ENCODE results near the gene FERMT3.
"Not testable (repeated sequence)": the region's sequence is repeated elsewhere in the genome, so short reads cannot be mapped to it uniquely, and the experiment has no call there.

FERMT3 gene

DNA sequence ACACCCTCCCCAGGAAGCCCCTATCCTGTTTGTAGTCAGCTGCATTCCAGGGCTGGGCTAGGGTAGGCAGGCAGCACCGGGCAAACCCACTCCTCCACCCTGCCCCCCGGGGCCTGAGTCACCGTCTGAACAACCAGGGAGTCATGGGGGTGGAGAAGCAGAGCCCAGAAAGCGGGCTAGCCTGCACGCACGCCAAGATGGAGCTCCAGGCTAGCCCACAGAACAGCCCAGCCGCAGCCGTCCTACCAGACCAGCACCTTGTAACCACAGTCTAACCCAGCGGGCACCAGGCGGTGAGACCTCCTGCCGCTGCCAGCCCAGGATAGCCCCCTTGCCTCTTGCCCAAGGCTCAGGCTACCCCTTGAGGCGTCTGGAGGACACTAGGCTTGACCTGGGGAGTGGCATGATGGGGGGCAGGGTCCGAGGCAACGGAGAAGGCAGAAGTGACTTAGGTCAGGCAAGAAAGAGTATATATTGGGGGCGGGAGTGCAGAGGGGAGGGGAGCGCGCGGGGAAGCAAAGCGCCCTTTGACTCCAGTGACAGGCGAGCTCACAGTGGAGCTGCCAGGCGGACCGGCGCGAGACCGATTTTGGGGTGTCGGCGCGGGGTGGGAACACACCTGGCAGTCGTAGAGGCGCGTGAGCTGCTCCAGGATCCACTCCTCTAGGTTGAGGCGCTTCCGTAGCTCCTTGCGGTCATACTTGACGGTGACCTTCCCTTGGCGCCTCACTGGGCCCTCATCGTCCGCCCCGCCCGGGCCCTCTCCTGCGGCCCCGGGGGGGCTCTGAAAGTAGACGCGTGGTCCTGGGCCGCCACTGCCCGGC lies 39.5 kb downstream of the FERMT3 start:
- peak overlapping the region; percentile 99 for H3K27ac ChIP-seq
- peak; percentile 95 for DNase-seq (ENCODE audit: low read depth, low spot score)

DNA sequence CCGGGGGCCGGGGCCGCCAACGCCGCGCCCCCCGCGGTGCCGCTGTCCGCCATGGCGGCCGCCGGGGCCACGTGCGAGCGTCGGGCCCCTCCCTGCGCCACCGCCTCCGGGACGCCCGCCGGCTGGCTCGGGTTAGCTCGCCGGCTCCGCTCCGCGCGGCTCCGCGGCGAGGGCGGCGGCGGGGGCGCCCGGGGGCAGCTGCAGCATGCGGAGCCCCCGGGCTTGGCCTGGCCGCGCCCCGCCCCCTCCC lies 40.0 kb downstream of the FERMT3 start:
- not testable (repeated sequence) for DNase-seq (ENCODE audit: low read depth, low spot score)
- peak overlapping the region; percentile 99 for H3K27ac ChIP-seq

DNA sequence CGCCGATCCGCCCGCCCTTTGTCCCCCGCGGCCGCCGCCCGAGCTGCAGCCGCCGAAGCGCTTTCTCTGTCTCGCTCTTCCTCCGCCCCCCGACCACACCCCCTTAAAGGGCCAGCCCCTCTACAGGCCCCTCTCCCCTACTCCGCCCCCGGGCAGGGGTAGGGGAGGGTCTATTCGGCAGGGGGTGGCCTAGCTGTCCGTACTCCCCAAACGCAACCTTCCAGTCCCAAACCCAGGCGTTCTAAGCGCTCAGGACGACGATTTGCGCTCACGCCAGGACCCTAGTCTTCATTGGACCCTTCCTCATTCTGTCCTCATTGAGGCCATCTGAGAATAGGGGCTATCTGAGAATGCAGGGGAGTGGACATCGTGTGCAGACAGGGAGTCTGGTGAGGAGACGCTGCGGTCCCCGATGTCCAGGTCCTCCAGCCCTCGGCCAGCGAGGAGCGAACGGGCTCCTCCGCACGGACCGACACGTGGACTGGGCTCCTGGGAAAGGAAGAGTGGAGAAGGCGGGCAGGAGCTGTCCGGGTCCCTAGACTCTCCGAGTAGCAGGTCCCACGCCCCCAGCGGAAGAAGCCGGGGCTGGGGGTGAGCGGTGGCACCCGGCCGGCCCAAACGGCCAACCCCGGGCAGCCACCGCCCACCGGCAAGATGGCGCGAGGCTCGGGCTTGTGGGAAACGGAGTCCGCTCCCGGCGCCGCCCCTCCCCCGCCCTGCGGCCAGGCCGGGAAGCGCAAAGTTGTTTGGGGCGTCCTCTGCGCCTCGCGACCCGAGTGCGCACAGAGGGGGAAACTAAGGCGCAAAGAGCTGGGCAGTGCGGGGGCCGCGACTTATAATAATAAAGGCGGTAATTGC lies 40.6 kb downstream of the FERMT3 start, which contains the start of gene PPP1R14B:
Gene PPP1R14B, minus strand, starts transcription at position 73 of the 858 bp plus-strand sequence. CDS start 270 bp downstream, outside the sequence.
- DNase-seq (ENCODE audit: low read depth, low spot score): no peak
- peak within 1 kb of the TSS; percentile 99 for H3K27ac ChIP-seq

DNA sequence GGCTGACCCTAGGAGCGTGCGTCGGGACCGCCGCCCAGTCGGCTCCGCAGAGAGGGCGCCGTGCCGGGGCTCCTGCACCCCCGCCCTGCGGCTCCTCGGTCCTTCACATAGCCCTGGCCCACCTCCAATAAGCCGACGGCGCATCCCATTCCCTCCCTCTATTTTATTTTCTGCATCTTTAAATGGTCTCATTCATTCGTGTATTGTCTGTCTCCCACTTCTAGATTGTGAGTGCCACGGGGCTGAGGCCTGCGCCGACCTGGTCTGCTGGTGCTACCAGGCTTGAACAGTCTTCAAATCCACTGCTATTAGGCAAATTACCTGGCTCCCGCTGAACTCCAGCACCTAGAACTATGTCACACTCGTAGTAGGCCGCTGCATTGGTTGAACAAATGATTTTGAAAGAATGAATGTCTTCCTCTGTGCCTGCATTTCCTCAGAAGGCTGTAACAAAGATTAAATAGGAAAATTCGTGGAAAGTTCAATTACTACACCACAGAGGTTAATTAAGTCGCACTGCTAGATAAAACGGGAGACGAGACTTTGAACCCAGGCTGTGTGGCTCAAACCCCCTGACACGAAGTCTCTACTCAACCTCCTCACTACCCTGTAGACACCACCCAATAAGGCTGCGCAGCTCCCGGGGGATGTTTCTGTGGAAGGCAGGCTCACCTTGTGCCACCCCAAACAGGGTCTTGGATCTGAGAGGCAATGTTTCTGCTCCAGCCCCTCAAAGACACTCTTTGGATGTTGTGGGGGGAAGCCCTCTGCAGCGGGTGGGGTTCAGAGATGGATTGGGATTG lies 41.4 kb downstream of the FERMT3 start:
- peak overlapping the region; percentile 99 for H3K27ac ChIP-seq
- DNase-seq (ENCODE audit: low read depth, low spot score): no peak

DNA sequence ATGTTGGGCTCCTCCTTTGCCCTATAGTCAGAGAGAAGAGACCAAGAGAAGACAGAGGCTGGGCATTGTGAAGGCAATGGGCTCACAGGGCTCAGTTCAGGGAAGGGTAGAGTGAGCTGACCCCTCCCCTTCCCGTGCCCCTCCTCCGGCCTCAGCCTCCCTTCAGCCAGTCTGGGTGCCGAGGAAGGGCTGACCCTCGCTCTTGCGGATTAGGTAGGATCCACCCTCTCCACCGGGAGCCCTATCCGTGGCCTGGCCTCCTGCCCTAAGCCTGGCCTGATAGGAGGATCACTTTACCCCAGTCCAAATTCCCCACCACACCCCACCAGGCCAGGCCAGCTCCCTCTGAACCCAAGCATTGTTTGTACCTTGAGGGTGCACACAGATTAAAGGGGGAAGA lies 42.1 kb downstream of the FERMT3 start:
- no peak for DNase-seq (ENCODE audit: low read depth, low spot score)
- H3K27ac ChIP-seq: no peak overlapping the region

DNA sequence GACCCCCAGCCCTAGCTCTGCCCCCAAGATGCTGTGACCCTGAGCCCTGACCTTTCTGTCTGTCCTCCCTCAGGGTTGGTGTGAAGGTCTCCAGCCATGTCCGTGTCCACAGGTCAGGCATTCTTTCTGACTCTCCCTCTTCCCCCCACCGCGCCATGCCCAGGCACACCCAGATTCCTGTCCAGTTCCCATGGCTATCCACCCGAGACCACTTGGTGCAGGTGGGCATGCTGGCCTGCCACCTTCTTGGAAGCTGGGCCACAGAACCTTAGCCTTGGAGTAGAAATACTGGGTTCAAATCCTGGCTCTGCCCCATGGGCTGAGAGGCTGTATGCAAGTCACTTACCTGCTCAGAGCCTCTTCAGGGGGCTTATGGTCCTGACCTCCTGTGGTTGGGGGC lies 42.5 kb downstream of the FERMT3 start:
- DNase-seq (ENCODE audit: low read depth, low spot score): no peak
- no peak overlapping the region for H3K27ac ChIP-seq

DNA sequence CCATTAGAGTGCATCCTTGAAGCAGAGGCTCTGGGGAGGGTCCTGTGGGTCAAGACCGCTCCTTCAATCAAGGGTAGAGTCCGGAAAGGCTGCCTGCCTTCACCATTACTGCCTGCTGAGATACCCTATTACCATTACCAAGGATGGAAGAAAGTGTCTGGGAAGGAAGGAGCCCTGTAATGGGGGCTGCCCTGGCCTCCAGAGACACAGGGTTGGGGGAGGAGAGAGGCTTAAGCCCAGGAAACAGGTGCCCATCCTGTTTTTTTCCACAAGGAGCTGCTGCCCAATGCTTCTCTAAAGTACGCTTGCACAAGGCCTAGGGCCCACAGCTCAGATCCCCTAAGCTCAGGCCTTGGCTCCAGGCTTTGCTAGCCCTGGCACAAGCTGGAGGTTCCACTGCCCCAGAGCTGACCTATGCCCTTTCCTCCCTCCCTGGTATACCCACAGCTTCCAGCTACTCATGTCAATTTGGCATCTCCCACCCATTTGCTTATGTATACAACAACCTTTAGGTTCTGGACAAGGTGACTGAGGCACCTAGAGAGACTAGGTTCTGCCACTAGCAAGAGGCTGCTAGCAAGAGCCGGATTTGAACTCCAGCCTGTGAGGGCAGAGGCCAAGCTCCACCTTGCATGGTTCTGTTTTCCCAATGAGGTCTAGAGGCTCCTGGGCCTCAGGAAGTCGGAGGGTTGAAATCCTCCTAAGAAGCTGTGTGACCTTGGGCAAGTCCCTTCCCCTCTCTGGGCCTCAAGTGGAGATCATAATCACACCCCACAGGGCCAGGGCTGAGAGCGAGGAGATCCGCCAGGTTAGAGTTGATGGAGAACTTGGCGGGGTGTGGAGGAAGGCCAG lies 43.3 kb downstream of the FERMT3 start:
- DNase-seq (ENCODE audit: low read depth, low spot score): no peak
- H3K27ac ChIP-seq: no peak overlapping the region

DNA sequence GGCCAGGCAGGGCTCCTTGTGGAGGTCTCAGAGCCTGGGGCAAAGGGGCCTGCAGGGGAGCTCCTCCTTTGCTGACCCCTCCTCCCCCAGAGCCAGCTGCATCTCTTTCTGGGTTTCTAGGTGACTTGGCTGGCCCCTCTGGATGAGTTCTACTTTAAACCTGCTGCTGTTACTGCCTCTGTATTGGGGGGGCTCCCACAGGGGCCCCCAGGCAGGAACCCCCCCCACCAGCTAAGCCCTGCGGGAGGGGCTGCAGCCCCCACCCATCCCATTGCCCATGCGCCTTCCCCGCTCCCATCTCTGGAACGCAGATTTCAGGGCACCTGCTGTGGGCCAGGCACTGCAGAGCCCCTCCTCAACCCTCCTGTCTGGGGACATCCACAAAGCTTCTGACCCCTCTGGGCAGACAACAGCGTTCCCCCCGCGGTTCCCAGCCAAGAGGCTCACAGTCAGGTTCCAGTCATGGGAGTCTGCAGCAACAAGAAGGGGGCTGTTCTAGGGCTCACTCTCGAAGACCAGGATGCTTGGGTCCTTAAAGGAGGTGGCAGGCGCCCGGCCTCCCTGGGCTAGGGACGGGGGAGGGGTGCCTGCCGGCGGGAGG lies 44.0 kb downstream of the FERMT3 start:
- DNase-seq (ENCODE audit: low read depth, low spot score): no peak
- no peak overlapping the region for H3K27ac ChIP-seq

DNA sequence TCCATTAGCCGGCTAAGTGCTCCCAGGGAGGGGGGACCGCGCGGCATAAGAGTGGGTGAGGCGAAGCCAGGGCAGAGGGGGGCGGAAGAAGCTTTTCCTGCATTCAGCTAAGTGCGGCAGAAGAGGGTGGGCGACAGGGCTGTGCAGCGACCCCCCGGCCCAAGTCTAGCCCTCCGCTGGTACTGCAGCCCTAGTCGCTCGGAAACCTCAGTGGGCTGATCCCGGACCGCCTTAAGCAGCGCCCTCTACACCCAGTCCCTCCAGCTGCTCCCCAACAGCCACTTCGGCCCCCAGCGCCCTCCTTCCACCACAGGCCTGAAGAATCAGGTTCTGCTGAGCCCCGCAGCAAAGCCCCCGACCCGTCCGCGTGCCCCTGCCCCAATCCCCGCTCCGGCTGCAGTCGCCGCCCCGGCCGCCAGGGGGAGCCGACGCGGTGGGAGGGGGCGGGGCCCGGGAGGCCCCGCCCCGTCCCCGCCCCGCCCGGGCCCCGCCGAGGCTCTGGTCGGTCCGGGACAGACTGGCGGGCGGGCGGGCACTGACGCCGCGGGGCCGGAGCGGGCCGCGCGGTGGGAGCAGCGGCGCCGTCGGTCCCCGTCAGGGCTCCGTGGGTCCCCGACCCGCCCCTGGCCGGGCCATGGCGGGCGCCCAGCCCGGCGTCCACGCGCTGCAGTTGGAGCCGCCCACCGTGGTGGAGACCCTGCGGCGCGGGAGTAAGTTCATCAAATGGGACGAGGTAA lies 44.7 kb downstream of the FERMT3 start, which contains the start of gene PLCB3:
Gene PLCB3, plus strand, starts transcription at position 515 of the 737 bp plus-strand sequence. Its CDS starts 120 bp downstream, at position 635.
- H3K27ac ChIP-seq: peak within 1 kb of the TSS; percentile 71
- no peak for DNase-seq (ENCODE audit: low read depth, low spot score)

DNA sequence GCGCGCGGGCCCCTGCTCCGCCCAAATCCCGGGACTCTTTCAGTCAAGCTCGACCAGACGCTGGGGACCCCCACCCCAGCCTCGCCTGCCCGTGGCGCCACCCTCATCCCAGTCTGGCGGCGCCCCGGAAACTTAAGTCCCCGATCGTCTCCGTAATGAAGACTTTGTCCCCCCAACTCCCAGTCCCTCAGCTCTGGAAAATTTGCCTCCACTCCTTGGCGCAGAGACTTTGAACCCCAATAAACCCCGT lies 45.2 kb downstream of the FERMT3 start:
- H3K27ac ChIP-seq: peak overlapping the region; percentile 71
- no peak for DNase-seq (ENCODE audit: low read depth, low spot score)

DNA sequence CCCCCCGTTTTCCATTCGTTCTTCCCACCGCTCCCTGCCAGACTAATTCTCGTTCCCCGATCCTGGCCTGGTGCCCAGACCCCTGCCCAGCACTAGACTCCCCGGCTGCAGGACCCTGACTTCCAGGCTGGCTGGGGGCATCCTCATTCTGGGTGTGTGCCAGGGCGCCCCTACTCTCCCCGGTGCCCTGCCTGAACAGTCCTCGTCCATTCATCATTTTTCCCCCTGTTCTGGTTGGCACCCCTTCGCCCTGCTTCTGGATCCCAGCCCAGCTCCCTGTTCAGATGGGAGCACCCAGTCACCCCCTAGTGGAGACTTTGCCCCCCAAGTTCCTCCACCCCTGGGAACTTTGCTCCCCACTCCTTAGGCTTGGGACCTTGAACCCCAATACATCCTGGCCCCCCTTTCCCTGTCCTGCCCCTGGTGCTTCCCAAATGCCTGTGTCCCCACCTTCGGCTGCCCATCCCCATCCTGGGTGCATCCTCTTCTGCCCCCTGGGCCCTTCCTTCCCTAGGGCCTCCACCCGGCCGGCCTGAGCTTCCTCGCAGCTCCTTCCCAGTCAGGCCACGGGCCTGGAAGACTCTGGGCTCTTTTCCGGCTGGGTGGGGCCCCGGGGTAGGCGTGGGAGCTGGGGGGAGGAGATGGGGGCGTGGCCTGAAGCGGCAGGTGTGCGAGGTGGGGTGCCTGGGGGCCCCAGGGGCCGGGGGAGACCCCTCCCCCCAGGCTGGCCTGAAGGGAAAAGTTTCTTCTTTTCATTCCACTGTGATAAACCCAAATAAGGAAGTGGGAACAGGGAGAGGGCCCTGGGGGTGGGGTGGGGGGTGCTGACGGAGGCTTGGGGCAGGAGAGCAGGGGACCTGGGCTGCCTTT lies 45.7 kb downstream of the FERMT3 start:
- no peak for DNase-seq (ENCODE audit: low read depth, low spot score)
- H3K27ac ChIP-seq: peak overlapping the region; percentile 71

DNA sequence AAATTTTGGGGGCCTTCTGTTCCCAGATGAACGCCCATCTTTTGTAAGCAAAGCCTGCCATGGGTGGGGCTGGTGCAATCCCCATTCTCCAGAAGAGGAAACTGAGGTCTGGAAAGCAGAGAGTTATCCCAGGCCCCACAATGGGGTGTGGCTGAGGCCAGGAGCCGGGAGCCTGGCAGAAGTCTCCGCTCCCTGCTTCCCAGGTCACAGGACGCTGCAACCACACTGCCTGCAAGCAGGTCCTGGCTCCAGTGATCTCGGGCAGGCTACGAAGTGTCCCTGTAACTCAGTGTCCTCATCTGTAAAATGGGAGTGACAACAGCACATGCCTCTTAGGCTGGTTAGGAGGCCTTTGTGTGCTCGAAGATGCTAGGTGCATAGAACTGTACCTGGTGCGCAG lies 46.5 kb downstream of the FERMT3 start:
- no peak overlapping the region for H3K27ac ChIP-seq
- DNase-seq (ENCODE audit: low read depth, low spot score): no peak

DNA sequence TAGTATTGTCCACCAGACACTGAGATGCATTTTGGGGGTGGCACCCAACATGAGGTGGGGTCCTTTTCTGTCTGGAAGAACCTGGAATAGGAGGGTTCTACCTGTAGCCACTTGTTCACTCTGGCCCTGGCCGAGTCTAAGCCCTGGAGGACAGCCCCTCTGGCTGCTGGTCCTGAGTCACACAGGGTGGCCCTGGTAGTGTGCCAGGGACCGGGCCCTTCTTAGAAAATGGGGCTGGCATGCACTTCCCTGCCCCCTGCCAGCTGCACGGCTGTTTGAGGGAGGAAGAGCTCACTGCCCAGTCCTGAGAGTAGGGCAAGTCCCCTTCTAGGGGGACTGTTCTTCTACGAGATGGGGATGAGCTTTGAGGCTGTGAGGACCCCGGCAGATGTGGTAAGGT lies 47.0 kb downstream of the FERMT3 start:
- no peak overlapping the region for H3K27ac ChIP-seq
- no peak for DNase-seq (ENCODE audit: low read depth, low spot score)

DNA sequence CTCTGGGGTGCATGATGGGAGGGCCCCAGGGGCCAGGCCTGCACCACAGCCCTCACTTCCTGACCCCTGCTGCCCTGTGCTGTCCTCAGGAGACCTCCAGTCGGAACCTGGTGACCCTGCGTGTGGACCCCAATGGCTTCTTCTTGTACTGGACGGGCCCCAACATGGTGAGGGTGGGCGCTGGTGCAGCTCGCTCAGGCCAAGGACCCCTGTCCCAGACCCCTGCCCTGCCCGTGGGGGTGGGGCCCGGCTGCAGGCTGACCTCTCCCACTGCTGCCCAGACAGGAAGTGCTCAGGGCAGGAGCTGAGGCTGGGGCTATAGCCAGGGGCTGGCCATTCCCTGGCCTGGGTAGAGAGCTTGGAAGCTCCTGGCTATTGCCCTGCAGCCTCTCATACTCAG lies 47.8 kb downstream of the FERMT3 start:
- no peak for DNase-seq (ENCODE audit: low read depth, low spot score)

DNA sequence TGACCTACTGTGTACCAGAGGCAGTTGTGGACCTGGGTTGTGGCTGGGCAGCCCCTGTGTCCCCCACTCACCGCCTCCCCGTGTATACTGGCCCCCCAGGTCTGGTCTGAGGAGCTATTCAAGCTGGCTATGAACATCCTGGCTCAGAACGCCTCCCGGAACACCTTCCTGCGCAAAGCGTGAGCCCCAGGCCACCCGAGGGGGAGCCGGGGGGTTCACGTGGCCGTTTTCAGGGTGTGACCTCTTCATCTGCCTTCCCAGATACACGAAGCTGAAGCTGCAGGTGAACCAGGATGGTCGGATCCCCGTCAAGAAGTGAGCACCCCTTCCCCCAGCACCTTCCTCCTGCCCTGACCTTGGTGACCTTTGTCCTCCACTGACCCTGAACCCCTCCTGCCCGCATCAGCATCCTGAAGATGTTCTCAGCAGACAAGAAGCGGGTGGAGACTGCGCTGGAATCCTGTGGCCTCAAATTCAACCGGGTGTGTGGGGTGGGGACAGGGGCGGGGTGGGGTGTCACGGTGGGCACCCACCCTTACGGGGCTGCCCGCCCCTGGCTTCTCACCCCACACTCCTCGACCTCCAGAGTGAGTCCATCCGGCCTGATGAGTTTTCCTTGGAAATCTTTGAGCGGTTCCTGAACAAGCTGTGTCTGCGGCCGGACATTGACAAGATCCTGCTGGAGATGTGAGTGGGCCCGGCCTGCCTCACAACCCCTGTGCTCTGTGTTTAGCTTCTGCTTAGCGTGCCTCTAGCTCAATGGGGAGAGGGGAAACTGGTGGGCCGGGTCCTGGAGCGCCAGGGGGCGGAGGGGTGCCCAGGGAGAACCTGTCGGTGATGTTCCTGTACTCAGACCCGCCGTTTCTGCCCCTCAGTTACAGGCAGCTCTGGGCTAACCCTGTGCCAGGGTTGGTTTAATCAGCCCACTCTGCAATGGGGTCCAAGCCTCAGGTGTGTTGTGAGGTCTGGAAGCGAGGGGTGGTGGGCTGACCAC lies 48.9 kb downstream of the FERMT3 start:
- no peak for DNase-seq (ENCODE audit: low read depth, low spot score)
- H3K27ac ChIP-seq: no peak overlapping the region

More for the DNA sequence above, 47.8 kb downstream of the FERMT3 start:
- H3K27ac ChIP-seq: no peak overlapping the region

DNA sequence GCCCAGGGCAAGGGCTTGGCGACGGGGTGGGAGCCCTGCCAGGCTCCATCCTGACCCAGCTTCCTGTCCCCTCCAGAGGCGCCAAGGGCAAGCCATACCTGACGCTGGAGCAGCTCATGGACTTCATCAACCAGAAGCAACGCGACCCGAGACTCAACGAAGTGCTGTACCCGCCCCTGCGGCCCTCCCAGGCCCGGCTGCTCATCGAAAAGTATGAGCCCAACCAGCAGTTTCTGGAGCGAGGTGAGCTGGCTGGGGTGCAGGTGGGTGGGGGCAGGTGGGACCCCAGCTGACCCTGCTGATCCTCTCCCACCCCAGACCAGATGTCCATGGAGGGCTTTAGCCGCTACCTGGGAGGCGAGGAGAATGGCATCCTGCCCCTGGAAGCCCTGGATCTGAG lies 49.8 kb downstream of the FERMT3 start:
- DNase-seq (ENCODE audit: low read depth, low spot score): no peak
- no peak overlapping the region for H3K27ac ChIP-seq

DNA sequence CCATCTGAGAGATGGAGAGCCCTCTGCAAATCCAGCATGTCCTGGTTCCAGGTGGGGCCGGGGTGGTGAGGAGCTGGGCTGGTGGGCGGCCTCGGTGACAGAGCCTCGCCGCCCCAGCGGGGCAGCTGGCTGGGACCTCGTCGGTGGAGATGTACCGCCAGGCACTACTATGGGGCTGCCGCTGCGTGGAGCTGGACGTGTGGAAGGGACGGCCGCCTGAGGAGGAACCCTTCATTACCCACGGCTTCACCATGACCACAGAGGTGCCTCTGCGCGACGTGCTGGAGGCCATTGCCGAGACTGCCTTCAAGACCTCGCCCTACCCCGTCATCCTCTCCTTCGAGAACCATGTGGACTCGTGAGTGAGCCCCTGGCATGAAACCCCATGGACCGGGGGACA lies 51.8 kb downstream of the FERMT3 start:
- H3K27ac ChIP-seq: no peak overlapping the region
- DNase-seq (ENCODE audit: low read depth, low spot score): no peak
